Measurements from ENCODE around the gene RAB8B.

- no peak for TF ChIP-seq CTCF (IDR thresholded peaks at IDR 0.05)
- no peak for TF ChIP-seq EP300 (IDR thresholded peaks at IDR 0.05)
Measured at GRCh38 chr15:63211092-63211490, 21.7 kb downstream of the RAB8B start.
